ENCODE results near the gene TCTN2. TPM values are rescaled to one million over a fixed set of nuclear protein-coding genes. Genes with fewer than 3 reads are reported as not detected.

Gene TCTN2
- 1 to 10 TPM; 3.7 to 3.8 TPM for total RNA-seq

DNA sequence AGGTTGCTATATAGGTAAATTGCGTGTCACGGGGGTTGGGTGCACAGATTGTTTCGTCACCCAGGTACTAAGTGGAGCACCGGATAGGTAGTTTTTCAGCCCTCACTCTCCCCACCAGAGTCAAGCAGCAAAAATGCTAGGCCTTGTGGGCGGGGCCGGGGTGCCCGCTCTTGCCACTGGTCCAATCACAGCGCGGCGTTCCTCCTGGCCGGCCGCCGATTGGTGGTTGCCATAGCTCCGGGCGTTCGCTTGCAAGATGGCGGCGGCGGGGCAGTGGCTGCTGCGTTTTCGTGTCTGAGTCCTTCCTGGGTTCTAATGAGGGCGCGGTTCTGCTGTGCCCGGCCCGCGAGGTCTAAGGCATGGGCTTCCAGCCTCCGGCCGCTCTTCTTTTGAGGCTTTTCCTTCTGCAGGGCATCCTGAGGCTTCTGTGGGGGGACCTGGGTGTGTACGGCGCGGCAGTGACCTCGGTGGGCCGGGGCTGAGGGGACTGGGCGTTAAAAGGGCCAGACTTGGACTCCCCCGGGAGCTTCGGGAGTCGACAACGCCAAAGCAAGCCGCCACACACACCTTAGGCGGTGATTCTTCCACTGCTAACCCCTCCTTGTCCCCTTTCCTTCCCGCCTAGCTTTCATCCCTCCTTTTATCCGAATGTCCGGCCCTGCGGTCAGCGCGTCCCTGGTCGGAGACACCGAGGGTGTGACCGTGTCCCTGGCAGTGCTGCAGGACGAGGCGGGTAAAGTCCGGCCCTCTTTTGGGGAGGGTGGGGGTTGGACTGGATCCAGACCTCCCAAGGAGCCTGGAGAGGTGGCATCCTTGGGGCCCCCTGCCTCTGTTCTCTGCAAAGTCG, at the start of gene TCTN2:
TSS of gene TCTN2 (plus strand) at position 232 of the 847 bp plus-strand sequence. CDS start at position 360, 128 bp downstream.
- ChIA-PET POLR2A (no interaction called here), CTCF (interaction anchor here (0.9 kb wide), 1 partner anchor 41 kb away, joined by 3 read pairs; the partner anchor contains the start of gene ATP6V0A2)
- H3K4me1 Mint-ChIP-seq (ENCODE audit: low read depth): peaks cover 17% of the 10 kb centered on the region
- no peaks in the 10 kb centered on the region for H3K9me3 Mint-ChIP-seq
- no peaks in the 10 kb centered on the region for H3K27me3 Mint-ChIP-seq
- intact Hi-C loops (cut with micrococcal nuclease): loop anchor here (1.0 kb wide), 2 partner anchors 38 to 44 kb away; partner anchors contain the start of genes EIF2B1 and GTF2H3
- DNase-seq: peak; percentile 97
- peaks cover 8% of the 10 kb centered on the region for H3K36me3 Mint-ChIP-seq
- H3K27ac Mint-ChIP-seq: no peak within 1 kb of the TSS
- H3K4me3 Mint-ChIP-seq: peak within 1 kb of the TSS; percentile 82

DNA sequence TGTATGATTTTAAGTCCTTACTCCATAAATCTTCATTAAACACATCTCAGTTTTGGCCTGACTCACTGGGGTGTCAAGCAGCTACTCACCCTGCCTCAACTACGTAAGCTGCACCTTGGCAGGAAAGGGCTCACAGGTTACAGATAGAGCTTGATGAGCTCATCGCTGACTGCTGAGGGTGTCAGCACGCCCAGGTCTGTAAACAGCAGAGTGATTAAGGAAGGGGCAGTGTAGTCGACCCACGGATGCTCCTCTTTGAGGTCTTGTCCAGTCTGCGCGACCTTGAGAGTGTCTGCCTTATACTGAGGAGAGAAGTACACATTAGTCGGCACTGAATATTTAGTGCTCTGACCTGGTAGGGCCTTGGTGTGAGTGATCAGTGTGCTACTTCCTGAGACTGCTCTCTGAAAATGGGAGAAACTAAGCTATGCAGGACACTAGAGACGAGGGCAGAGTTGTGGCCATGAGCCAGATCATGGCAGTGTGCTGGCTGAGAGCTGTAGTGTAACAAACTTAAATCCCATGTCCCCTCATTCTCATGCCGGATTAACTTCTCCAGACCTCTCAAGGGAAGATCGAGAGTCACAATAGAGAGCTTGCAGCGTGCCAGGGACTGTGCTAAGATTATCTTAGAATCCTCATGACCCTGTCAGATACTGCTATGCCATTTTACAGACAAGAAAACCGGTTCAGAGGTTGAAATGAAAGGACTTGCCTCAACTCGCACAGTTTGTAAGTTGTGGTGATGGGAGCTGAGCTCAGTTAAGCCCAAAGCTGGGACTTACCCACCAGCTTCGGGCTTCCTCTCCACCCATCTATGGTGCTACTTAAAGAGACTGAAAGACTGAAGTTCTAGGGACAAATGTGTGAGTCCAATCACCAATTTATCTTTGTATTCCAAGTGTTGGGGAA, 49.0 kb upstream of the TCTN2 start:
- Mint-ChIP-seq H3K4me3 (no peak overlapping the region), H3K36me3 (peaks cover 62% of the 10 kb centered on the region), H3K27me3 (no peaks in the 10 kb centered on the region), H3K27ac (peak overlapping the region; percentile 86), H3K9me3 (no peaks in the 10 kb centered on the region), H3K4me1 (ENCODE audit: low read depth) (peaks cover 14% of the 10 kb centered on the region)
- CTCF ChIA-PET: interaction anchor here (0.8 to 1.6 kb wide), 3 partner anchors 12 to 352 kb away, joined by 3 to 5 read pairs (median 3); partner anchors contain the start of gene ATP6V0A2
- POLR2A ChIA-PET: interaction anchor here (0.9 kb wide), 1 partner anchor 20 kb away, joined by 5 read pairs; the partner anchor contains the start of gene DDX55
- intact Hi-C loops (cut with micrococcal nuclease): no loop called here
- peak; percentile 58 for DNase-seq

DNA sequence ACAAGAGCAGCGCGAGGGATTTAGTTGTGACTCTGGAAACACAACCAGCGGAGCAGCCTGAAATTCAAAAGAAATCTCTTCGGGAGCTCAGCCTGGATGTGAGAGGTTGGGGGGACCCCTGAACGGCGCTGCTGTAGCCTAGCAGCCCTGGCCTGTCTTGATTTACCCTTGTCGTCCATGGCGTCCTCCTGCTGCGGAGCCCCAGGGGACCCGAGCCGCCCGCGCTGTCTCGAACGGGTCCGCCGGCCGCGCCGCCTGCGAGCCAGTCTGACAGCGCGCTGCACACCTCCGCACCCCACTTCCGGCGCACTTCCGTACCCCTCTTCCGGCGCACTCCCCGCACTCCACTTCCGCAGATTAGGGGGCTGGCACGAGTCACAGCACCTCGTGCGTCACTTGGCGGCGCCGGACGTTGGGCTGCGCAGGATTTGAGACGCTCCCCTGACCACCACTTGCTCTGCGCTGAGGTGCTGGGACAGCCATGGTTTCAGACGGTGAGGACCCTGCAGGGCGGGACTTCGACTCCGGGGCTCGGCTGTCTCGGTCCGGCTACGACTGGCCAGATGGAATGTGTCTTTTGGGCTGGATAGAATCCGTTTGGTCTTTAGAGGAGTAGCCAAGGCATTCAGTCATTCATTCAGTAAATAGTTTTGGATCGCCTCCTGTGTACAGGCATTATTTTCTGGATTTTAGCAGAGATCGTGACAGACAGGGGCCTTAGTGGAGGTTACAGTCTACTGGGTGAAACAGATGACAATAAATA, 37.4 kb upstream of the TCTN2 start, which contains the start of the genes EIF2B1 and GTF2H3:
TSS of gene EIF2B1 (minus strand) at position 308 of the 763 bp plus-strand sequence. CDS start at position 179, 129 bp downstream.
TSS of gene GTF2H3 (plus strand) at position 451 of the 763 bp plus-strand sequence. CDS start at position 482, 31 bp downstream.
- ChIA-PET POLR2A (interaction anchor here (1.0 to 1.7 kb wide), 3 partner anchors 78 to 268 kb away, joined by 4 to 8 read pairs (median 5); partner anchors contain the start of gene ATP6V0A2), CTCF (interaction anchor here (1.2 to 1.4 kb wide), 3 partner anchors 13 to 81 kb away, joined by 3 to 5 read pairs (median 4); partner anchors contain the start of gene DDX55)
- Mint-ChIP-seq H3K36me3 (peaks cover 26% of the 10 kb centered on the region), H3K27me3 (no peaks in the 10 kb centered on the region), H3K27ac (peak within 1 kb of the TSS; percentile 96), H3K4me3 (peak within 1 kb of the TSS; percentile 97), H3K9me3 (no peaks in the 10 kb centered on the region), H3K4me1 (ENCODE audit: low read depth) (peaks cover 28% of the 10 kb centered on the region)
- peak; percentile 99 for DNase-seq
- intact Hi-C loops (cut with micrococcal nuclease): loop anchor here (1.0 to 10.0 kb wide), 6 partner anchors 31 to 400 kb away; partner anchors contain the start of genes DDX55, DNAH10, MPHOSPH9 and MTRFR

DNA sequence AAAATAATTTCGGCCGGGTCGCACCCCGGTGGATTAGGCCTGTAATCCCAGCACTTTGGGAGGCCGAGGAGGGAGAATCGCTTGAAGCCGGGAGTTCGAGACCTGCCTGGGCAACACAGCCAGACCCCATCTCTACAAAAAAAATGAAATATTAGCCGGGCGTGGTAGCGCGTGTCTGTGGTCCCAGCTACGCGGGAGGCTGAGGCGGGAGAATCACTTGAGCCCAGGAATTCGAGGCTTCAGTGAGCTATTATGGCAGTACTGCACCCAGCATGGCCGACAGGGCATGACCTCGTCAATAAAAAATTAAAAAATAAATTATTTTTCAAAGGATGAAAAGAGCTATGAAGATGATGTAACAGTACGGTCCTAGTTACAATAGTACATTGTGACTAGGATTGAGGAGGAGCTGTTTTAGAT, 36.8 kb upstream of the TCTN2 start:
- Mint-ChIP-seq H3K36me3 (peaks cover 22% of the 10 kb centered on the region), H3K9me3 (no peaks in the 10 kb centered on the region), H3K4me1 (ENCODE audit: low read depth) (peaks cover 28% of the 10 kb centered on the region), H3K27me3 (no peaks in the 10 kb centered on the region), H3K4me3 (peak overlapping the region; percentile 97), H3K27ac (peak overlapping the region; percentile 96)
- intact Hi-C loops (cut with micrococcal nuclease): loop anchor here (10.0 kb wide), 1 partner anchor 131 kb away; the partner anchor contains the start of gene DNAH10
- peak; percentile 16 for DNase-seq
- POLR2A ChIA-PET: interaction anchor here (1.0 to 1.7 kb wide), 3 partner anchors 78 to 269 kb away, joined by 4 to 8 read pairs (median 5); partner anchors contain the start of gene ATP6V0A2
- CTCF ChIA-PET: interaction anchor here (1.2 to 1.4 kb wide), 3 partner anchors 13 to 80 kb away, joined by 3 to 5 read pairs (median 4); partner anchors contain the start of gene DDX55

DNA sequence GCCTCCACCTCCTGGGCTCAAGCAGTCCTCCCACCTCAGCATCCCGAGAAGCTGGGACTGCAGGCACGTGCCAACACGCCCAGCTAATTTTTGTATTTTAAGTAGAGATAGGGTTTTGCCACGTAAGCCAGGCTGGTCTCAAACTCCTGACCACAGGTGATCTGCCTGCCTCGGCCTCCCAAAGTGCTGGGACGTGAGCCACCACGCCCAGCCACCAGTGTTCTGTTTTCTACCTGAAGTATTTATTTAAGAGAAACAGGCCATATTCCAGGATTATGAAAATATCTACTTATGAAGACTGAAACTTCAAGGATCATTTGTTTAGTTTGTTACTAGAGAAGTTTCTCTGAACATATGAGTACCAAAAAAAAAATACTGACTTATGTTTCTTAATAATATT, 27.0 kb upstream of the TCTN2 start:
- ChIA-PET CTCF (no interaction called here), POLR2A (no interaction called here)
- no peak for DNase-seq
- no peaks in the 10 kb centered on the region for H3K4me1 Mint-ChIP-seq (ENCODE audit: low read depth)
- no peaks in the 10 kb centered on the region for H3K9me3 Mint-ChIP-seq
- intact Hi-C loops (cut with micrococcal nuclease): no loop called here
- H3K4me3 Mint-ChIP-seq: no peak overlapping the region
- H3K27me3 Mint-ChIP-seq: no peaks in the 10 kb centered on the region
- no peak overlapping the region for H3K27ac Mint-ChIP-seq
- H3K36me3 Mint-ChIP-seq: peaks cover 21% of the 10 kb centered on the region

DNA sequence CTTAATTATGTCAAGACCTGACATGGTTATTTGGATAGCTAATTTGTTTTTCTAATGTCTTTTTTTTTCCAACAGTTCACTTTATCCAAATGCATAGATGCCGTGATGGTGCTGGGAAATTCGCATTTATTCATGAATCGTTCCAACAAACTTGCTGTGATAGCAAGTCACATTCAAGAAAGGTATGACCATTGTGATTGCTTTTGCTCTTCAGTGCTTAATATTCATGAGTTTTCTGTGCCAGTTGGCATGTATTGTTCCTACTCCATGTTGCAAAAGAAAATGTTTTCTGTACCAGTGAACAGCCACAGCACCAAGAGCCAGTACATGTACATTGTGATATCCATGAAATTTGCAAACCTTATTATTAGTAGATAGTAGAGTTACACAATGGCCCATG, 25.5 kb upstream of the TCTN2 start:
- POLR2A ChIA-PET: no interaction called here
- intact Hi-C loops (cut with micrococcal nuclease): no loop called here

DNA sequence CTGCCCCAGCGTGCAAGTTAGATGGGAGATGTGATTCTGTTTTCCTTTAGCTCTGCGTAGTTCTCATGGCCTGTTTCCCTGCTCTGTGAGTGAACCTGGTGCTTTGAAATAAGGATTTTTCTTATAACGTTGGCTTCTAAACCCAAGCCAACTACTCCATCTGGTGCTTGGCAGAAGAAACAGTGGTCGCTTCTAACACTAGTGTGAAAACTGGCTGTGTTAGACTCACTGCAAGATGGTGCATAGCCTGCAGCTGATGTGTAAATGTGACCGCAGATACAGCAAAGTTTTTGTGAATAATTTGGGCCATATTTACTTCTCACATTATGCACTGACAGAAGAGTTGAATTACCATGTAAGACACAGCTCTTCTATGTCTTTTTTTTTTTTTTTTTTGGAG, 25.0 kb upstream of the TCTN2 start:
- no peak for DNase-seq
- no peak overlapping the region for H3K27ac Mint-ChIP-seq
- no peaks in the 10 kb centered on the region for H3K4me1 Mint-ChIP-seq (ENCODE audit: low read depth)
- no peaks in the 10 kb centered on the region for H3K9me3 Mint-ChIP-seq
- peaks cover 19% of the 10 kb centered on the region for H3K36me3 Mint-ChIP-seq
- POLR2A ChIA-PET: no interaction called here
- H3K27me3 Mint-ChIP-seq: no peaks in the 10 kb centered on the region
- CTCF ChIA-PET: interaction anchor here (0.6 kb wide), 1 partner anchor 272 kb away, joined by 3 read pairs; no protein-coding TSS in a partner anchor
- H3K4me3 Mint-ChIP-seq: no peak overlapping the region
- intact Hi-C loops (cut with micrococcal nuclease): no loop called here

More for the DNA sequence above, 25.5 kb upstream of the TCTN2 start:
- no peak for DNase-seq
- Mint-ChIP-seq H3K27me3 (no peaks in the 10 kb centered on the region), H3K4me1 (ENCODE audit: low read depth) (no peaks in the 10 kb centered on the region), H3K27ac (no peak overlapping the region), H3K36me3 (peaks cover 19% of the 10 kb centered on the region), H3K9me3 (no peaks in the 10 kb centered on the region), H3K4me3 (no peak overlapping the region)
- CTCF ChIA-PET: interaction anchor here (0.6 kb wide), 1 partner anchor 273 kb away, joined by 3 read pairs; no protein-coding TSS in a partner anchor

DNA sequence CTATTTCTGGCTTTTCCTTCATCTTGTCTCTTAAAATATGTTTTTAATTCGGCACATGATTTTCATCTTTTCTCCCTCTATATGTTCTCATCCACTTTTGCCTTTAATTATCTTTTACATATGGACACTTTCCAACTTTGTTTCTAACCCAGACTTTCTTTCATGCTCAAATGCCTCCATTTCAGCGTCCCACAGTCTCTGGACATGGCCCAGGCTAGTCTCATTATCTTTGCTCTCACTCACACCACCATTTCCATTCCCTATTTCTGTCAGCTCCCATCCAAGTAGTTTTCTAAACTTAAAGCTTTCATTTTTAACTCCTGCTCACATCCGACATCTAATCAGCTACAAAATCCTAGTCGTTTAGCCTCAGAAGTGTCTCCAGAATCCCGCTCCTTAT, 22.5 kb upstream of the TCTN2 start:
- ChIA-PET POLR2A (no interaction called here), CTCF (no interaction called here)
- no peak overlapping the region for H3K4me3 Mint-ChIP-seq
- peaks cover 24% of the 10 kb centered on the region for H3K36me3 Mint-ChIP-seq
- H3K27me3 Mint-ChIP-seq: no peaks in the 10 kb centered on the region
- no peak for DNase-seq
- intact Hi-C loops (cut with micrococcal nuclease): no loop called here
- no peaks in the 10 kb centered on the region for H3K9me3 Mint-ChIP-seq
- no peaks in the 10 kb centered on the region for H3K4me1 Mint-ChIP-seq (ENCODE audit: low read depth)
- no peak overlapping the region for H3K27ac Mint-ChIP-seq

DNA sequence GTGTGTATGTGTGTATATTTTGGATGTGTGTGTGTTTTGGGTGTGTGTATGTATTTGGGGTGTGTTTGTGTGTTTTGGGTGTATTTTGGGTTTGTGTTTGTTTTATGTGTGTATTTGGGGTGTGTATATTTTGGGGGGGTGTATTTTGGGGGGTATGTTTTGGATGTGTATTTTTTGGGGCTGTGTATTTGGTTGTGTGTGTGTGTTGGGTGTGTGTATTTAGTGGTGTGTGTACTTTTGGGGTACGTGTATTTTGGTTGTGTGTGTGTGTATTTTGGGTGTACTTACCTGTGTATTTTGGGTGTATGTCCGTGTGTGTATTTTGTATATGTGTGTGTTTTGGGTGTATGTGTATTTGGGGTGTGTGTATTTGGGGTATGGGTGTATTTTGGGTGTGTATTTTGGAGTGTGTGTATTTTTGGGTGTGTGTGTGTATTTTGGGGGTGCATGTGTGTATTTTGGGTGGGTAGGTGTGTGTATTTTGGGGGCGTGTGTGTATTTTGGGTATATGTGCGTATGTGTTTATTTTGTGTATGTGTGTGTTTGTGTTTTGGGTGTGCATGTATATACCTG, 16.7 kb upstream of the TCTN2 start:
- no peaks in the 10 kb centered on the region for H3K9me3 Mint-ChIP-seq
- no peak for DNase-seq
- H3K36me3 Mint-ChIP-seq: peaks cover 37% of the 10 kb centered on the region
- POLR2A ChIA-PET: no interaction called here
- intact Hi-C loops (cut with micrococcal nuclease): no loop called here
- no peak overlapping the region for H3K27ac Mint-ChIP-seq
- H3K4me1 Mint-ChIP-seq (ENCODE audit: low read depth): peaks cover 4% of the 10 kb centered on the region
- CTCF ChIA-PET: no interaction called here
- H3K27me3 Mint-ChIP-seq: no peaks in the 10 kb centered on the region
- no peak overlapping the region for H3K4me3 Mint-ChIP-seq

DNA sequence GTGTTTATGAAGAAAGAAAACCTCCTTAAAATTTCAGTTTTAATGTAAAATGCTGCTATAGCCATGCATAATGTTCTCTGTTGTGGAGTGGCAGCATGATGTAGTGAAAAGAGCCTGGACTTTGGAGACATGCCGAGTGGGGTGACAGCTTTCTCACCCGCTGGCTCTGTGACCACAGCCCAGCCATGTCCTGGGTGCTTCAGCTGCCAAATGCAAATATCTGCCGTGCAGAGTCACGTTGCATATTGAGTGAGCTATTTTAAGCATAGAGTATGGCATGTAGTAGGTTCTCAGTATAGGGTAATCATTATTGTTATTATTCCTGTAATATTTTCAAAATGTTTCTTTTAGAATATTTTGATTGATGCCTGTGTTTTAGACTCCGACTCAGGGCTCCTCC, 15.5 kb upstream of the TCTN2 start:
- intact Hi-C loops (cut with micrococcal nuclease): no loop called here
- Mint-ChIP-seq H3K36me3 (peaks cover 44% of the 10 kb centered on the region), H3K27me3 (no peaks in the 10 kb centered on the region)

DNA sequence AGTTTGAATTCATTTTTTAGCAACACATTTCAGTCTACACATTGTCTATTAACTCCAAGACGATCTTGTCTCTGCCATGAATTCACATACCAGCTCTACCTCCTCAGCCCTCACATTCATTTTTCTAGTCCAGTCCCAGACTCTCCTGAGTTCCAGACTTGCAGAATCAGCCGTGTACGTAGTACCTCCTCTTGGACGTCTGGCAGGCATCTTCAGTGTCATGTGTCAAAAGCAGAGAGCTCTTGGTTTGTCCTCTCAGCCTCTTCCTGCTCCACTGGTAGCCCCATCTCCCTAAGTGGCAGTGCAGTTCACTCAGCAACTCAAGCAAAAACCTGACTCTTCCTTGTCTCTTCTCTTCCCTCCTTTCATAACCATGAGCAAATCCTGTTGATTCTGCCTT, 14.5 kb upstream of the TCTN2 start:
- Mint-ChIP-seq H3K4me1 (ENCODE audit: low read depth) (peaks cover 17% of the 10 kb centered on the region), H3K27ac (no peak overlapping the region), H3K36me3 (peaks cover 44% of the 10 kb centered on the region), H3K27me3 (no peaks in the 10 kb centered on the region), H3K9me3 (no peaks in the 10 kb centered on the region), H3K4me3 (no peak overlapping the region)
- POLR2A ChIA-PET: no interaction called here
- intact Hi-C loops (cut with micrococcal nuclease): no loop called here
- no peak for DNase-seq
- CTCF ChIA-PET: no interaction called here

More for the DNA sequence above, 15.5 kb upstream of the TCTN2 start:
- Mint-ChIP-seq H3K9me3 (no peaks in the 10 kb centered on the region), H3K27ac (no peak overlapping the region), H3K4me1 (ENCODE audit: low read depth) (peaks cover 15% of the 10 kb centered on the region), H3K4me3 (no peak overlapping the region)
- POLR2A ChIA-PET: no interaction called here
- no peak for DNase-seq
- CTCF ChIA-PET: no interaction called here

All from activated CD4-positive, alpha-beta memory T cell treated with anti-CD3 and anti-CD28 coated beads for 36 hours (primary cell).